ENCODE data around the gene FCGBP.

The FCGBP gene

GRCh38 chr19:39924952-39925351, 9.5 kb downstream of the FCGBP start:
- no peak for TF ChIP-seq CTCF (IDR thresholded peaks at IDR 0.05; ENCODE audit: insufficient read depth, missing control alignments)
- DNase-seq (ENCODE audit: insufficient read length, low spot score) (no peak), FAIRE-seq (no peak)

- FAIRE-seq = no peak
- TF ChIP-seq CTCF (IDR thresholded peaks at IDR 0.05; ENCODE audit: insufficient read depth, missing control alignments) = no peak
- DNase-seq (ENCODE audit: insufficient read length, low spot score) = no peak
Measured at GRCh38 chr19:39924389-39924788, 10.0 kb downstream of the FCGBP start.

GRCh38 chr19:39923862-39924261, 10.6 kb downstream of the FCGBP start:
- FAIRE-seq = no peak
- DNase-seq (ENCODE audit: insufficient read length, low spot score) = no peak
- no peak for TF ChIP-seq CTCF (IDR thresholded peaks at IDR 0.05; ENCODE audit: insufficient read depth, missing control alignments)

- TF ChIP-seq CTCF (IDR thresholded peaks at IDR 0.05; ENCODE audit: insufficient read depth, missing control alignments) = no peak
- FAIRE-seq (no peak), DNase-seq (ENCODE audit: insufficient read length, low spot score) (no peak)
Measured at GRCh38 chr19:39919976-39920375, 14.5 kb downstream of the FCGBP start.

GRCh38 chr19:39918183-39918651, 16.2 kb downstream of the FCGBP start:
- DNase-seq (ENCODE audit: insufficient read length, low spot score) (no peak), FAIRE-seq (no peak)
- TF ChIP-seq CTCF (IDR thresholded peaks at IDR 0.05; ENCODE audit: insufficient read depth, missing control alignments) = no peak

GRCh38 chr19:39917561-39918182, 16.8 kb downstream of the FCGBP start:
- FAIRE-seq = no peak
- no peak for TF ChIP-seq CTCF (IDR thresholded peaks at IDR 0.05; ENCODE audit: insufficient read depth, missing control alignments)
- DNase-seq (ENCODE audit: insufficient read length, low spot score) = no peak

- DNase-seq (ENCODE audit: insufficient read length, low spot score) = no peak
- no peak for TF ChIP-seq CTCF (IDR thresholded peaks at IDR 0.05; ENCODE audit: insufficient read depth, missing control alignments)
- no peak for FAIRE-seq
Measured at GRCh38 chr19:39916851-39917396, 17.5 kb downstream of the FCGBP start.

Measured in D721Med (cell line).